Lower leg skin (tissue), 4 donors: ENCODE measurements around the gene CRACR2B. TPM values are rescaled to one million over a fixed set of nuclear protein-coding genes. Genes with fewer than 3 reads are reported as not detected.

Experiments
- DNase-seq, 2 donors: peaks; one replicate each; pipeline ENCODE4 v3.0.0-alpha.2; 2019; ENCODE audit warnings: low spot score in 2 of 2
- H3K4me3 ChIP-seq: fragments of 200-600 bp; sonication (generic); 2 replicates; pipeline ENCODE4 v1.5.1; 2017; ENCODE audit warnings: mild to moderate bottlenecking, low read depth; ENCODE audit not compliant: poor library complexity, severe bottlenecking
- CTCF ChIP-seq, 3 donors: fragments of 450-650 bp; IDR thresholded peaks; one replicate each; pipeline ENCODE4 v1.5.1; 2016; ENCODE audit warnings: antibody characterized with exemption in 3 of 3, mild to moderate bottlenecking in 3 of 3, moderate library complexity in 2 of 3
- POLR2A ChIP-seq, 2 donors: fragments of 450-650 bp; IDR thresholded peaks; one replicate each; pipeline ENCODE4 v1.6.1; 2016 to 2017; ENCODE audit warnings: antibody characterized with exemption in 2 of 2, mild to moderate bottlenecking in 1 of 2, moderate library complexity in 1 of 2
- WGBS, 2 donors: methylation state at CpG; one replicate each; pipeline ENCODE4 v1.1.5; 2018; 5-methylcytosine and 5-hydroxymethylcytosine counted together
- intact Hi-C: fragments of 100-400 bp; cut with DNase I; formaldehyde crosslinking; loops from one replicate; pipeline ENCODE4 v1.15.0; 2023; ENCODE audit warnings: low total_unique reads
- total RNA-seq, 4 donors: library from RNA; depleted of rRNA; stranded (reverse); fragments of >200 nt; gene quantifications; one replicate each; pipeline ENCODE4 v1.1.0, GENCODE V29; 2016

The CRACR2B gene
- total RNA-seq, 4 donors from 2014 or later, result 14.5 to 47.9 (median 32.3) TPM

- TF ChIP-seq CTCF (IDR thresholded peaks at IDR 0.05) (no peak), POLR2A (IDR thresholded peaks at IDR 0.05) (no peak)
- intact Hi-C loops, result no loop called here
- DNase-seq, result no peak
- WGBS, 2 donors, result 76 to 83% methylated on average over 7 to 12 of the region's 12 CpGs
- no peak overlapping the region for H3K4me3 ChIP-seq
Measured at GRCh38 chr11:868802-869201, 41.1 kb downstream of the CRACR2B start.

GRCh38 chr11:869399-870126, 41.8 kb downstream of the CRACR2B start:
- TF ChIP-seq POLR2A (IDR thresholded peaks at IDR 0.05), result no peak
- no peak for TF ChIP-seq CTCF (IDR thresholded peaks at IDR 0.05)
- no peak overlapping the region for H3K4me3 ChIP-seq
- 81 to 84% methylated on average over 9 to 22 of the region's 25 CpGs for WGBS, 2 donors
- DNase-seq, result no peak
- intact Hi-C loops, result no loop called here

- no peak overlapping the region for H3K4me3 ChIP-seq
- intact Hi-C loops, result no loop called here
- no peak for DNase-seq
- TF ChIP-seq CTCF (IDR thresholded peaks at IDR 0.05) (no peak), POLR2A (IDR thresholded peaks at IDR 0.05) (no peak)
- 73 to 86% methylated on average over 8 of the region's 8 CpGs for WGBS, 2 donors
Measured at GRCh38 chr11:870127-870413, 42.4 kb downstream of the CRACR2B start.

GRCh38 chr11:870418-870817, 42.7 kb downstream of the CRACR2B start:
- WGBS, 2 donors, result 83 to 91% methylated on average over 8 of the region's 8 CpGs
- TF ChIP-seq CTCF (IDR thresholded peaks at IDR 0.05) (no peak), POLR2A (IDR thresholded peaks at IDR 0.05) (no peak)
- intact Hi-C loops, result no loop called here
- H3K4me3 ChIP-seq, result no peak overlapping the region
- no peak for DNase-seq

- 69 to 72% methylated on average over 8 to 9 of the region's 9 CpGs for WGBS, 2 donors
- H3K4me3 ChIP-seq, result no peak overlapping the region
- no peak for DNase-seq
- TF ChIP-seq CTCF (IDR thresholded peaks at IDR 0.05), result no peak
- no peak for TF ChIP-seq POLR2A (IDR thresholded peaks at IDR 0.05)
- intact Hi-C loops, result no loop called here
Measured at GRCh38 chr11:871472-871871, 43.8 kb downstream of the CRACR2B start.

- no peak overlapping the region for H3K4me3 ChIP-seq
- no peak for DNase-seq
- 90 to 92% methylated on average over 9 of the region's 9 CpGs for WGBS, 2 donors
- intact Hi-C loops, result no loop called here
- no peak for TF ChIP-seq POLR2A (IDR thresholded peaks at IDR 0.05)
- no peak for TF ChIP-seq CTCF (IDR thresholded peaks at IDR 0.05)
Measured at GRCh38 chr11:872799-873198, 45.1 kb downstream of the CRACR2B start.
